ENCODE results near the gene WDR75. TPM values are rescaled to one million over a fixed set of nuclear protein-coding genes. Genes with fewer than 3 reads are reported as not detected.

WDR75 gene
- total and polyA plus RNA-seq, 9 of the 15 experiments (the other 6 are each of a cell fraction or from before 2014, with no cell fraction given): 50.9 to 111 (median 76.4) TPM

- no peaks in the 10 kb centered on the region for H3K27me3 ChIP-seq (ENCODE audit: control insufficient read depth in 2 of 2, insufficient read depth in 2 of 2, low read length in 2 of 2)
- no TSS peak for BruUV-seq (replicated peaks)
- no peaks in the 10 kb centered on the region for H3K4me1 ChIP-seq (replicated peaks in 1 of 2; ENCODE audit: control insufficient read depth in 2 of 2, insufficient read depth in 2 of 2, low read length in 2 of 2)
- H3K79me2 ChIP-seq (ENCODE audit: control insufficient read depth, insufficient read depth, low read length): no peaks in the 10 kb centered on the region
- intact Hi-C loops (cut with micrococcal nuclease): no loop called here
- no peaks in the 10 kb centered on the region for H3K36me3 ChIP-seq (ENCODE audit: control insufficient read depth, insufficient read depth, low read length)
- ATAC-seq (no peak), DNase-seq (ENCODE audit: extremely low read depth in 1 of 4, low spot score in 3 of 4) (no peak), FAIRE-seq (no peak)
- no peak overlapping the region for H2AFZ ChIP-seq (ENCODE audit: low read depth, low read length)
- no peaks in the 10 kb centered on the region for H3K9me1 ChIP-seq (ENCODE audit: control insufficient read depth, insufficient read depth, low read length)
- WGBS (ENCODE audit: insufficient coverage, low coverage, missing lambda C conversion rate): 9% methylated on average over 3 of the region's 3 CpGs
- TF ChIP-seq PBX2 (CRISPR knock-in tag; IDR thresholded peaks at IDR 0.05; ENCODE audit: low read depth) (no peak), PBX2 (tag; conservative IDR thresholded peaks at IDR 0.05; ENCODE audit: low read depth) (no peak)
- ChIA-PET POLR2A (no interaction called here), CTCF (ENCODE audit: low intra/inter-chr PET ratio) (no interaction called here)
- H3K9ac ChIP-seq (ENCODE audit: insufficient read depth in 1 of 2, low read depth in 2 of 2, low read length in 2 of 2): no peak overlapping the region
- in situ Hi-C loops (cut with MboI): loop anchor here (25.0 kb wide), 1 partner anchor 1897 kb away; no protein-coding TSS in a partner anchor
- no peak overlapping the region for H3K4me3 ChIP-seq
- H3K27ac ChIP-seq (ENCODE audit: extremely low read depth, low read depth, low read length): no peak overlapping the region
- H4K20me1 ChIP-seq (replicated peaks; ENCODE audit: control insufficient read depth, insufficient read depth, low read length): no peaks in the 10 kb centered on the region
- no peak overlapping the region for H3K4me2 ChIP-seq (ENCODE audit: insufficient read depth, low read length)
- no peaks in the 10 kb centered on the region for H3K9me3 ChIP-seq (replicated peaks; ENCODE audit: control insufficient read depth, insufficient read depth, low read depth, low read length)
Observed at GRCh38 chr2:189409131-189409530, 32.1 kb upstream of the WDR75 start.

GRCh38 chr2:189409647-189410046 lies 31.6 kb upstream of the WDR75 start:
- Histone ChIP-seq H3K4me2 (ENCODE audit: insufficient read depth, low read length) (no peak overlapping the region), H3K36me3 (ENCODE audit: control insufficient read depth, insufficient read depth, low read length) (no peaks in the 10 kb centered on the region), H3K27ac (ENCODE audit: extremely low read depth, low read depth, low read length) (no peak overlapping the region), H3K4me1 (replicated peaks in 1 of 2; ENCODE audit: control insufficient read depth in 2 of 2, insufficient read depth in 2 of 2, low read length in 2 of 2) (no peaks in the 10 kb centered on the region), H3K79me2 (ENCODE audit: control insufficient read depth, insufficient read depth, low read length) (no peaks in the 10 kb centered on the region), H3K9me1 (ENCODE audit: control insufficient read depth, insufficient read depth, low read length) (no peaks in the 10 kb centered on the region), H4K20me1 (replicated peaks; ENCODE audit: control insufficient read depth, insufficient read depth, low read length) (no peaks in the 10 kb centered on the region), H3K4me3 (no peak overlapping the region), H2AFZ (ENCODE audit: low read depth, low read length) (no peak overlapping the region), H3K27me3 (ENCODE audit: control insufficient read depth in 2 of 2, insufficient read depth in 2 of 2, low read length in 2 of 2) (no peaks in the 10 kb centered on the region), H3K9ac (ENCODE audit: insufficient read depth in 1 of 2, low read depth in 2 of 2, low read length in 2 of 2) (no peak overlapping the region), H3K9me3 (replicated peaks; ENCODE audit: control insufficient read depth, insufficient read depth, low read depth, low read length) (no peaks in the 10 kb centered on the region)
- 0% methylated on average over 1 of the region's 1 CpG for WGBS (ENCODE audit: insufficient coverage, low coverage, missing lambda C conversion rate)
- no peak for ATAC-seq
- no peak for DNase-seq (ENCODE audit: extremely low read depth in 1 of 4, low spot score in 3 of 4)
- in situ Hi-C loops (cut with MboI) (loop anchor here (25.0 kb wide), 1 partner anchor 1897 kb away; no protein-coding TSS in a partner anchor), intact Hi-C loops (cut with micrococcal nuclease) (loop anchor here (5.0 to 10.0 kb wide), 3 partner anchors 105 to 1827 kb away; no protein-coding TSS in a partner anchor)
- ChIA-PET POLR2A (no interaction called here), CTCF (ENCODE audit: low intra/inter-chr PET ratio) (no interaction called here)
- no peak for FAIRE-seq
- BruUV-seq (replicated peaks): no TSS peak
- TF ChIP-seq NCOA2 (IDR thresholded peaks at IDR 0.05; ENCODE audit: partially characterized antibody in 2 of 2) (no peak), ZNF184 (CRISPR knock-in tag; IDR thresholded peaks at IDR 0.05) (no peak), ILK (tag; IDR thresholded peaks at IDR 0.05; ENCODE audit: borderline replicate concordance, low read depth) (no peak), CREBBP (IDR thresholded peaks at IDR 0.05; ENCODE audit: low read depth, low read length) (no peak), IRF2 (CRISPR knock-in tag; IDR thresholded peaks at IDR 0.05) (no peak), PHB2 (IDR thresholded peaks at IDR 0.05; ENCODE audit: low read depth) (no peak), GATA2 (CRISPR knock-in tag; IDR thresholded peaks at IDR 0.05) (no peak), MNT (conservative IDR thresholded peaks at IDR 0.05) (no peak), RBBP5 (IDR thresholded peaks at IDR 0.05; ENCODE audit: borderline replicate concordance, insufficient read depth, low read length, poor library complexity, severe bottlenecking) (no peak), ZNF174 (CRISPR knock-in tag; IDR thresholded peaks at IDR 0.05) (no peak), TAF9B (IDR thresholded peaks at IDR 0.05; ENCODE audit: partially characterized antibody) (no peak)
